Endothelial cell of umbilical vein (primary cell): ENCODE measurements around the gene MYL5. TPM values are rescaled to one million over a fixed set of nuclear protein-coding genes. Genes with fewer than 3 reads are reported as not detected.

Experiments used
- BruUV-seq: library from RNA; stranded (reverse); fragments of 400-500 nt; replicated peaks from 2 replicates; lab custom pipeline; 2021; lab: Mats Ljungman, UMichigan
- CTCF ChIA-PET: fragments of 300-600, 350-600 bp; sonication (Branson Sonifier 250); formaldehyde crosslinking; loops from one replicate; lab custom pipeline; 2021; ENCODE audit warnings: antibody characterized with exemption, inconsistent platforms; lab: Charles Lee
- POLR2A ChIA-PET: fragments of 300-600, 350-600 bp; sonication (Branson Sonifier 250); formaldehyde crosslinking; loops from one replicate; lab custom pipeline; 2021; ENCODE audit warnings: antibody characterized with exemption, inconsistent platforms; lab: Charles Lee
- DNase-seq: peaks from one replicate; pipeline ENCODE4 v3.0.0-alpha.2; 2011; ENCODE audit warnings: low read depth, low spot score
- FAIRE-seq: peaks from 2 replicates; lab custom pipeline; 2011; peaks lifted over from hg19 to GRCh38; lab: Jason Lieb, UNC
- H2AFZ ChIP-seq: 2 replicates; pipeline ENCODE4 v1.6.0; 2012; ENCODE audit warnings: low read depth, low read length, control low read depth, inconsistent platforms
- H3K27ac ChIP-seq: 2 replicates; pipeline ENCODE4 v1.5.1; 2011; ENCODE audit warnings: low read depth, mild to moderate bottlenecking, control low read depth, low read length, moderate library complexity; ENCODE audit not compliant: insufficient read depth
- H3K27me3 ChIP-seq, 2 experiments: 2 replicates each; pipeline versions ENCODE4 v1.6.0 to v1.6.1; 2011; ENCODE audit warnings: low read length in 2 of 2, mixed read lengths in 1 of 2; ENCODE audit not compliant: control insufficient read depth in 2 of 2, insufficient read depth in 2 of 2
- H3K36me3 ChIP-seq, 2 experiments: 2 replicates in 1 of 2; 3 replicates in 1 of 2; pipeline ENCODE4 v1.5.1; 2011; ENCODE audit warnings: low read length in 2 of 2, mild to moderate bottlenecking in 1 of 2, moderate library complexity in 1 of 2; ENCODE audit not compliant: control insufficient read depth in 2 of 2, insufficient read depth in 2 of 2; ENCODE audit errors: extremely low read depth in 1 of 2
- H3K4me1 ChIP-seq: 3 replicates; pipeline ENCODE4 v1.5.1; 2011; ENCODE audit warnings: mild to moderate bottlenecking, low read length; ENCODE audit not compliant: control insufficient read depth, insufficient read depth; ENCODE audit errors: extremely low read depth
- H3K4me2 ChIP-seq: 2 replicates; pipeline ENCODE4 v1.6.1; 2011; ENCODE audit warnings: low read length, control low read depth, mixed read lengths; ENCODE audit not compliant: insufficient read depth
- H3K4me3 ChIP-seq, 3 experiments: fragments of 200-600 bp in 1 of 3; sonication (generic), shearing (Covaris generic) in 1 of 3; replicated peaks in 1 of 3; 2 replicates each; pipeline ENCODE4 v1.5.1; 2011 to 2016; ENCODE audit warnings: control low read depth in 3 of 3, low read length in 3 of 3, mild to moderate bottlenecking in 2 of 3, inconsistent platforms in 1 of 3, low read depth in 1 of 3, moderate library complexity in 1 of 3; ENCODE audit not compliant: insufficient read depth in 1 of 3
- H3K79me2 ChIP-seq: 2 replicates; pipeline ENCODE4 v1.6.0; 2012; ENCODE audit warnings: low read length, inconsistent platforms; ENCODE audit not compliant: control insufficient read depth, insufficient read depth
- H3K9ac ChIP-seq: replicated peaks from 2 replicates; pipeline ENCODE3; 2011; ENCODE audit warnings: low read length, control low read depth; ENCODE audit not compliant: insufficient read depth; ENCODE audit errors: extremely low read depth
- H3K9me1 ChIP-seq: replicated peaks from 3 replicates; pipeline ENCODE4 v1.6.0; 2011; ENCODE audit warnings: mild to moderate bottlenecking, low read length; ENCODE audit not compliant: control insufficient read depth, insufficient read depth; ENCODE audit errors: extremely low read depth
- H3K9me3 ChIP-seq: replicated peaks from 2 replicates; pipeline ENCODE4 v1.5.1; 2012; ENCODE audit warnings: low read length, inconsistent platforms; ENCODE audit not compliant: control insufficient read depth, insufficient read depth
- H4K20me1 ChIP-seq: replicated peaks from 2 replicates; pipeline ENCODE3; 2011; ENCODE audit warnings: mild to moderate bottlenecking, low read length; ENCODE audit not compliant: control insufficient read depth, insufficient read depth; ENCODE audit errors: extremely low read depth
- CTCF ChIP-seq, 2 donors: IDR thresholded peaks; 1 replicate in 1 of 2; 2 replicates in 1 of 2; pipeline ENCODE4 v1.5.1; 2011; ENCODE audit warnings: low read length in 2 of 2, mild to moderate bottlenecking in 2 of 2, moderate library complexity in 2 of 2, control low read depth in 1 of 2, inconsistent platforms in 1 of 2, low read depth in 1 of 2; ENCODE audit not compliant: insufficient read depth in 1 of 2; ENCODE audit errors: extremely low read depth in 1 of 2
- EZH2 ChIP-seq: IDR thresholded peaks from 2 replicates; pipeline ENCODE4 v1.6.1; 2012; ENCODE audit warnings: borderline replicate concordance, low read depth, mild to moderate bottlenecking, moderate library complexity, low read length, inconsistent platforms; ENCODE audit not compliant: severe bottlenecking
- FOS ChIP-seq: IDR thresholded peaks from 2 replicates; pipeline ENCODE4 v1.6.1; 2011; ENCODE audit warnings: mild to moderate bottlenecking, low read length, moderate library complexity, borderline replicate concordance; ENCODE audit not compliant: insufficient read depth
- GATA2 ChIP-seq: IDR thresholded peaks from 2 replicates; pipeline ENCODE4 v1.7.0; 2011; ENCODE audit warnings: low read depth, mild to moderate bottlenecking, moderate library complexity, mixed read lengths, low read length; ENCODE audit not compliant: insufficient read length, insufficient read depth
- JUN ChIP-seq: IDR thresholded peaks from 2 replicates; pipeline ENCODE4 v1.6.1; 2011; ENCODE audit warnings: borderline replicate concordance, low read depth; ENCODE audit not compliant: insufficient read length, insufficient read depth
- MAX ChIP-seq: IDR thresholded peaks from 2 replicates; pipeline ENCODE4 v1.6.1; 2011; ENCODE audit not compliant: insufficient read depth, insufficient read length
- MYC ChIP-seq: IDR thresholded peaks from one replicate; pipeline ENCODE4 v1.6.1; 2011; ENCODE audit warnings: mild to moderate bottlenecking, low read depth, low read length
- POLR2A ChIP-seq: IDR thresholded peaks from 2 replicates; pipeline ENCODE4 v1.6.1; 2012; ENCODE audit warnings: low read depth, mild to moderate bottlenecking, control low read depth, low read length
- POLR2AphosphoS5 ChIP-seq: IDR thresholded peaks from 2 replicates; pipeline ENCODE4 v1.6.1; 2012; ENCODE audit warnings: low read depth, mild to moderate bottlenecking, control low read depth, low read length, moderate library complexity; ENCODE audit not compliant: insufficient read depth
- dilution Hi-C: fragments of 300-500 bp; cut with MboI; formaldehyde crosslinking; loops from one replicate; pipeline ENCODE4 v1.15.0; 2019; ENCODE audit warnings: low sequenced_read_pairs; ENCODE audit not compliant: extremely low pct_ligation_motif_present
- intact Hi-C: fragments of 100-400 bp; cut with micrococcal nuclease; formaldehyde crosslinking; loops from one replicate; pipeline ENCODE4 v1.10.0; 2022
- polyA plus RNA-seq, 4 experiments: library from polyadenylated mRNA; depleted of rRNA in 3 of 4; stranded (reverse) in 3 of 4; unstranded in 1 of 4; fragments of >200 nt; gene quantifications; 2 replicates each; pipeline versions ENCODE4 v1.2.1 to v1.2.3, GENCODE V29; 2011 to 2012; ENCODE audit warnings: missing spikeins in 1 of 4
- total RNA-seq: library from RNA; stranded (reverse); gene quantifications from 2 replicates; pipeline ENCODE4 v1.2.3, GENCODE V29; 2021

MYL5 gene
- total and polyA plus RNA-seq, 2 donors (not counting 3 experiments of a cell fraction or from before 2014, with no cell fraction given): 12.3 to 13.4 TPM

DNA sequence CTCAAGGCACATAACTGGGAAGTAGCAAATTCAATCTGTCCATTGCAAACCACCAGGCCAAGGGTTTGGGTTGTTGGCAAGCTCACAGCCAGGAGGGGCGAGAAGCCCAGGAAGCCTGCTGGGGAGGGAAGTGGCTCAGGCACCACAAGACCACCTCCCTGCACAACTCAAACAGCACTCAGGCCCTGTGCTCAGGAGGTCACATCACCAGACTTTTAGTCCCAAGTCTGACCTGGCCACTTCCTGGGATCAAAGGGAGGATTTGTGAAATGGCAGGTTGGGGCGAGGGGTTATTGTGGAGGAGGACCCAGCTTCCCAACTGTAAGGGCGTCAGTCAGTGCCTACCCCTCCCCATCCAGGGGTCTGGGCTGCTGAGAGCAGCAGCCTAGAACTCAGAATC, 2.6 kb upstream of the MYL5 start:
- H3K79me2 ChIP-seq: peaks cover 12% of the 10 kb centered on the region
- no peaks in the 10 kb centered on the region for H4K20me1 ChIP-seq
- no peak overlapping the region for H2AFZ ChIP-seq
- TF ChIP-seq POLR2AphosphoS5: no peak
- TF ChIP-seq EZH2: no peak
- no peak for TF ChIP-seq POLR2A
- TF ChIP-seq FOS: no peak
- no peak for TF ChIP-seq GATA2
- TF ChIP-seq JUN: no peak
- TF ChIP-seq MYC: no peak
- TF ChIP-seq MAX: no peak
- TF ChIP-seq CTCF (IDR thresholded peaks at IDR 0.05; ENCODE audit: extremely low read depth in 1 of 2, insufficient read depth in 1 of 2, low read depth in 1 of 2, low read length in 2 of 2): no peak
- no peaks in the 10 kb centered on the region for H3K9me3 ChIP-seq
- dilution Hi-C loops: no loop called here
- FAIRE-seq (no peak), DNase-seq (no peak)
- H3K36me3 ChIP-seq: peaks cover 9% of the 10 kb centered on the region in 2 experiments
- intact Hi-C loops: loop anchor here (10.0 kb wide), 2 partner anchors 197 to 337 kb away; partner anchors contain the start of gene ZNF141
- no TSS peak for BruUV-seq
- ChIA-PET POLR2A (no interaction called here), CTCF (no interaction called here)
- H3K9me1 ChIP-seq: no peaks in the 10 kb centered on the region
- peaks cover 12% of the 10 kb centered on the region for H3K4me1 ChIP-seq
- no peak overlapping the region for H3K9ac ChIP-seq
- H3K4me3 ChIP-seq: no peak overlapping the region
- no peak overlapping the region for H3K27ac ChIP-seq
- no peaks in the 10 kb centered on the region for H3K27me3 ChIP-seq
- no peak overlapping the region for H3K4me2 ChIP-seq
